GM12864 (cell line): ENCODE data around the gene ENGASE.

Experiments
- DNase-seq: peaks from one replicate; pipeline ENCODE4 v3.0.0-alpha.2; 2011; ENCODE audit warnings: low read depth
- H3K4me3 ChIP-seq: 2 replicates; pipeline ENCODE4 v1.5.1; 2011; ENCODE audit warnings: mild to moderate bottlenecking, low read depth, low read length, control low read depth
- CTCF ChIP-seq: IDR thresholded peaks from 2 replicates; pipeline ENCODE4 v1.5.1; 2011; ENCODE audit warnings: low read depth, mild to moderate bottlenecking, moderate library complexity, low read length, control low read depth, inconsistent platforms; ENCODE audit errors: missing control alignments

The ENGASE gene

DNA sequence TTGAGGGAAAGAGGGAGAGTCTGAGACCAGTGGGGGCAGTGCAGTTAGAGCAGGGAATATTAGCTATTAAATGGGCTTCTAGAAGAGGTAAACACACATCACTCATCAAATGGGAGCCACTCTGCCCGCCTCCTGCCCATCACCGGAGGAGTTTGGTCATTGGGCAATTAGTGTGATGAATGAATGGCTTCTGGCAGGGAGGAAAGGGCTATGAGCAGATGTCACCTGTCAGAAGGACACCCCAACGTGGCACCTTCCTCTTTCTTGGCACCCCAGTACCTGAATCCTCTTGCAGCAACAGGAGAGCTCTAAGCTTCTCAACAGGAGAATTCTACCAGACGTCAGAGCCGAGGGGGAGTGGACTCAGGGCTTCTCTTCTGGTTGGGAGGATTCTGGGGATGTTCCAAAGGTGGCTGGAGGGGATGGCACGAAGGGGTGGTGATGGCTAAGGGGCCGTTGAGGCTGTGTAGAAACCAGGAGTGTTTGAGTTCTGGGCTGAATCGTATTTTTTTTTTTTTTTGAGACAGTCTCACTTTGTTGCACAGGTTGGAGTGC is 39.6 kb upstream of the ENGASE start:
- TF ChIP-seq CTCF = no peak
- no peak overlapping the region for H3K4me3 ChIP-seq
- DNase-seq = no peak

GRCh38 chr17:79035686-79036085 is 38.9 kb upstream of the ENGASE start:
- DNase-seq = no peak
- TF ChIP-seq CTCF = no peak
- no peak overlapping the region for H3K4me3 ChIP-seq

DNA sequence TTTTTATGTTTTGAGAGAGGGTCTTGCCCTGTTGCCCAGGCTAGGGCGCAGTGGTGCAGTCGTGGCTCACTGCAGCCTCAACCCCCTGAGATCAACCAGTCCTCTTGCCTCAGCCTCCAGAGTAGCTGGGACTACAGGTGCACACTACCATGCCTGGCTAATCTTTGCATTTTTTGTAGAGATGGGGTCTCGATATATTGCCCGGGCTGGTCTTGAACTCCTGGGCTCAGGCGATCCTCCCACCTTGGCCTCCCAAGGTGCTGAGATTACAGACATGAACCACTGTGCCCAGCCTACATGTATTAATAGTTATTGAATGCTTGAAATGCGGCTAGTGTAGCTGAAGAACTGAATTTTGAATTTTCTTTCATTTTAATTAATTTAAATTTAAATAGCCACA is 38.4 kb upstream of the ENGASE start:
- TF ChIP-seq CTCF = no peak
- H3K4me3 ChIP-seq = no peak overlapping the region
- no peak for DNase-seq

DNA sequence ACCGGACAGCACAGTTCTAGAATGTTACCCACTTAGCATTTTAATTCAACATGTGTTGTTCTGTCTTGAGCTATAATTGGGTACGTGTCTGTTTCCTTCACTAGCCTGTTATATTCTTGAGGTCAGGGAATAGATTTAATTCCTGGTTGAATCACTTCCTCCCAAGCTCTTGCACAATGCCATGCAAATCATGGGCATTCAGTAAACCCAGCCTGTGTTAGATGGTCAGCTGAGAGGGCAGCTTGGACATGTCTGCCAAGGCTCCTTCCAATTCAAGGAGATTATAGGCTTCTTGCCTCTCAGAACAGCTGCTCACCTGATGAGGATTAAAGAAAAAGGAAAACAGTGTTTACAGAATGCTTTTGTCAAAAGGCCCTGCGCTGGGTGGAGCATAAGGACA is 38.0 kb upstream of the ENGASE start:
- no peak overlapping the region for H3K4me3 ChIP-seq
- no peak for TF ChIP-seq CTCF

GRCh38 chr17:79038545-79039135 is 36.0 kb upstream of the ENGASE start:
- no peak for DNase-seq
- no peak for TF ChIP-seq CTCF
- no peak overlapping the region for H3K4me3 ChIP-seq

More for the DNA sequence above, 38.0 kb upstream of the ENGASE start:
- no peak for DNase-seq

GRCh38 chr17:79039171-79039570 is 35.5 kb upstream of the ENGASE start:
- no peak for TF ChIP-seq CTCF
- DNase-seq = no peak
- H3K4me3 ChIP-seq = no peak overlapping the region

- no peak overlapping the region for H3K4me3 ChIP-seq
- TF ChIP-seq CTCF = no peak
- no peak for DNase-seq
These were observed 34.7 kb upstream of the ENGASE start for GRCh38 chr17:79039886-79040285.
